Measurements from ENCODE around the gene PCBP3. TPM values are rescaled to one million over a fixed set of nuclear protein-coding genes. Genes with fewer than 3 reads are reported as not detected.

Gene PCBP3
- polyA plus RNA-seq, 1 donor (not counting 4 experiments of a cell fraction or from before 2014, with no cell fraction given) = 0.25 TPM

DNA sequence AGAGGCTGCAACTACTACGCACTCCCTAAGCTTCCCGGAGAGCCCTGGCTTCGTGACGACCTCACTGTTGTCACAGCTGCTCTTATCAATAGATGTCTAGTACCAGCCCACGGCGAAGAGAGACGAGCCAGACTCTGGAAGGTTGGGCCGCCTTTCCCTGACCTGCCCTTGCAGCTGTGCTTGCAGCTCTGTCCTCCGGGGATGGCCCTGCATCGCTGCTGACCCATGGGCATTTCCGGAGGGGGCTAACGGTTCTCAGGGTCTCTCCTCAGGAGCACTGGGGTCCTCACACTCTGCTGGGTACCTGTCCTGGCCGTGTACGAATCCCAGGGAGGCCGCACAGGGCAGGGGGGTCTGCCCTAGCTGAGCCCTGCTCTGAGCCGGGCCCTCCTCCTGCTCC lies 244.3 kb downstream of the PCBP3 start:
- no peaks in the 10 kb centered on the region for H4K20me1 ChIP-seq (ENCODE audit: control insufficient read depth, extremely low read depth, insufficient read depth, low read length)
- no peaks in the 10 kb centered on the region for H3K36me3 ChIP-seq (ENCODE audit: control insufficient read depth in 2 of 2, extremely low read depth in 1 of 2, insufficient read depth in 2 of 2, low read length in 2 of 2)
- no peaks in the 10 kb centered on the region for H3K79me2 ChIP-seq (ENCODE audit: control insufficient read depth, insufficient read depth, low read length)
- H3K9me3 ChIP-seq (ENCODE audit: control insufficient read depth, low read depth, low read length) = no peaks in the 10 kb centered on the region
- H3K9ac ChIP-seq (ENCODE audit: control insufficient read depth, extremely low read depth, insufficient read depth, low read length) = no peak overlapping the region
- H3K9me1 ChIP-seq (ENCODE audit: control insufficient read depth, extremely low read depth, insufficient read depth, low read length) = no peaks in the 10 kb centered on the region
- FAIRE-seq (no peak), DNase-seq (ENCODE audit: low read depth, low spot score) (no peak)
- H3K27ac ChIP-seq (ENCODE audit: control insufficient read depth, insufficient read depth, low read length) = no peak overlapping the region
- H3K4me1 ChIP-seq (ENCODE audit: control insufficient read depth, extremely low read depth, insufficient read depth, low read length) = peaks cover 13% of the 10 kb centered on the region
- H3K4me3 ChIP-seq (ENCODE audit: control insufficient read depth in 2 of 3, extremely low read depth in 1 of 3, insufficient read depth in 2 of 3, low read depth in 1 of 3, low read length in 3 of 3) = no peak overlapping the region
- H3K27me3 ChIP-seq (ENCODE audit: control insufficient read depth, extremely low read depth, insufficient read depth, low read length) = peaks cover 17% of the 10 kb centered on the region
- H2AFZ ChIP-seq (ENCODE audit: control insufficient read depth, low read length) = no peak overlapping the region
- no peak for TF ChIP-seq EZH2 (IDR thresholded peaks at IDR 0.05; ENCODE audit: low read length)
- TF ChIP-seq, protein P1, sequence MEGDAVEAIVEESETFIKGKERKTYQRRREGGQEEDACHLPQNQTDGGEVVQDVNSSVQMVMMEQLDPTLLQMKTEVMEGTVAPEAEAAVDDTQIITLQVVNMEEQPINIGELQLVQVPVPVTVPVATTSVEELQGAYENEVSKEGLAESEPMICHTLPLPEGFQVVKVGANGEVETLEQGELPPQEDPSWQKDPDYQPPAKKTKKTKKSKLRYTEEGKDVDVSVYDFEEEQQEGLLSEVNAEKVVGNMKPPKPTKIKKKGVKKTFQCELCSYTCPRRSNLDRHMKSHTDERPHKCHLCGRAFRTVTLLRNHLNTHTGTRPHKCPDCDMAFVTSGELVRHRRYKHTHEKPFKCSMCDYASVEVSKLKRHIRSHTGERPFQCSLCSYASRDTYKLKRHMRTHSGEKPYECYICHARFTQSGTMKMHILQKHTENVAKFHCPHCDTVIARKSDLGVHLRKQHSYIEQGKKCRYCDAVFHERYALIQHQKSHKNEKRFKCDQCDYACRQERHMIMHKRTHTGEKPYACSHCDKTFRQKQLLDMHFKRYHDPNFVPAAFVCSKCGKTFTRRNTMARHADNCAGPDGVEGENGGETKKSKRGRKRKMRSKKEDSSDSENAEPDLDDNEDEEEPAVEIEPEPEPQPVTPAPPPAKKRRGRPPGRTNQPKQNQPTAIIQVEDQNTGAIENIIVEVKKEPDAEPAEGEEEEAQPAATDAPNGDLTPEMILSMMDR (optimal IDR thresholded peaks at IDR 0.05 in 1 of 3, IDR thresholded peaks at IDR 0.05 in 1 of 3, conservative IDR thresholded peaks at IDR 0.05 in 1 of 3; ENCODE audit: extremely low read depth in 1 of 3, insufficient read depth in 2 of 3, low read length in 3 of 3) = no peak
- no peak overlapping the region for H3K4me2 ChIP-seq (ENCODE audit: control insufficient read depth, extremely low read depth, insufficient read depth, low read depth, low read length)
- dilution Hi-C loops (cut with MboI; ENCODE audit: extremely low pct_ligation_motif_present, low sequenced_read_pairs) = no loop called here

DNA sequence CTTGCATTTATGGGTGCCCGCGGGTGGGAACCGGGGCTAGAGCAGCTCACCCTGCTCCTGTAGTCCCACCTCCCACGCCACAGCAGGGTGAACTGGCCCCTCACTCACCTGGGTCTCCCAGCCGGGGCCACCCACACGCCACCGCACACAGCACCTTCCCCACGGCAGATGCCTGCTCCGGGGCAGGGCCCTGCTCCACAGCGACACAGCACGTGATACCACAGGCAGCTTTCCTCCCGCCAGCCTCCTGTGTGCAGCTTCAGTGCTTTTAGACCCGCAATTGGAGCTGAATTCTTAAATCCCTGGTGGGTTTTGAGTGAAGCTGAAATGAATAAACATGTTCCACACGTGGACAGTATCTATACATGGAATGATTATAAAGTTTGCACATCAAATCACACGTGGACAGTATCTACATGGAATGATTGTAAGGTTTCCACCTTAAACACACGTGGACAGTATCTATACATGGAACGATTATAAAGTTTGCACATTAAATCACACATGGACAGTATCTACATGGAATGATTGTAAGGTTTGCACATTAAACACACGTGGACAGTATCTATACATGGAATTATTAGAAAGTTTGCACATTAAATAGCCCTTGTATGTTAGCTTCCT lies 245.0 kb downstream of the PCBP3 start:
- H3K4me3 ChIP-seq (ENCODE audit: control insufficient read depth in 2 of 3, extremely low read depth in 1 of 3, insufficient read depth in 2 of 3, low read depth in 1 of 3, low read length in 3 of 3) = no peak overlapping the region
- TF ChIP-seq EZH2 (IDR thresholded peaks at IDR 0.05; ENCODE audit: low read length) = no peak
- no peak overlapping the region for H3K9ac ChIP-seq (ENCODE audit: control insufficient read depth, extremely low read depth, insufficient read depth, low read length)
- H3K9me1 ChIP-seq (ENCODE audit: control insufficient read depth, extremely low read depth, insufficient read depth, low read length) = no peaks in the 10 kb centered on the region
- no peaks in the 10 kb centered on the region for H3K36me3 ChIP-seq (ENCODE audit: control insufficient read depth in 2 of 2, extremely low read depth in 1 of 2, insufficient read depth in 2 of 2, low read length in 2 of 2)
- H3K79me2 ChIP-seq (ENCODE audit: control insufficient read depth, insufficient read depth, low read length) = no peaks in the 10 kb centered on the region
- H4K20me1 ChIP-seq (ENCODE audit: control insufficient read depth, extremely low read depth, insufficient read depth, low read length) = no peaks in the 10 kb centered on the region
- no peak overlapping the region for H2AFZ ChIP-seq (ENCODE audit: control insufficient read depth, low read length)
- DNase-seq (ENCODE audit: low read depth, low spot score) = no peak
- dilution Hi-C loops (cut with MboI; ENCODE audit: extremely low pct_ligation_motif_present, low sequenced_read_pairs) = no loop called here
- peaks cover 13% of the 10 kb centered on the region for H3K4me1 ChIP-seq (ENCODE audit: control insufficient read depth, extremely low read depth, insufficient read depth, low read length)
- no peaks in the 10 kb centered on the region for H3K9me3 ChIP-seq (ENCODE audit: control insufficient read depth, low read depth, low read length)
- no peak for FAIRE-seq
- H3K4me2 ChIP-seq (ENCODE audit: control insufficient read depth, extremely low read depth, insufficient read depth, low read depth, low read length) = no peak overlapping the region
- peaks cover 17% of the 10 kb centered on the region for H3K27me3 ChIP-seq (ENCODE audit: control insufficient read depth, extremely low read depth, insufficient read depth, low read length)
- H3K27ac ChIP-seq (ENCODE audit: control insufficient read depth, insufficient read depth, low read length) = no peak overlapping the region

DNA sequence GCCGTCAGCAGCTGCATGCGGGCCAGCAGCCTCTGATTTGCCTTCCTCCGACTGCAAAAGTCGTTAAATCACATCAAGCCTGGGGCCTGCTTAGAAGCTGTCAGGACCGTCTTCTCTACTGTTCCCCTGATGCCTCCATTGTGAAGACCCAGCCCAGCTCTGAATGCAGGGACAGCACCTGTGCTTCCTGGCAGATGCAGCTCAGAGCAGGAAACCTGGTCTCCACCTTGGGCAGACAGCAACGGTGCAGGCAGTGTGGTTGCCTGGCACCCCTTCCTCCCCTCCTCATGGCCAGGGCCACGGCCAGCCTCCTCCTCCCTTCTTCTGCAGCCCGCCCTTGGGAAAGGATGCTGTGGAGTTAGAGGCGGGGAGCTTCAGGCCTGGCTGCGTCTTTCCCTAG lies 245.7 kb downstream of the PCBP3 start:
- no peaks in the 10 kb centered on the region for H3K36me3 ChIP-seq (ENCODE audit: control insufficient read depth in 2 of 2, extremely low read depth in 1 of 2, insufficient read depth in 2 of 2, low read length in 2 of 2)
- no peak for FAIRE-seq
- dilution Hi-C loops (cut with MboI; ENCODE audit: extremely low pct_ligation_motif_present, low sequenced_read_pairs) = no loop called here

More for the DNA sequence above, 245.7 kb downstream of the PCBP3 start:
- H3K79me2 ChIP-seq (ENCODE audit: control insufficient read depth, insufficient read depth, low read length) = no peaks in the 10 kb centered on the region
- TF ChIP-seq, protein P1 (optimal IDR thresholded peaks at IDR 0.05 in 1 of 3, IDR thresholded peaks at IDR 0.05 in 1 of 3, conservative IDR thresholded peaks at IDR 0.05 in 1 of 3; ENCODE audit: extremely low read depth in 1 of 3, insufficient read depth in 2 of 3, low read length in 3 of 3) = no peak
- TF ChIP-seq EZH2 (IDR thresholded peaks at IDR 0.05; ENCODE audit: low read length) = no peak
- no peak overlapping the region for H3K9ac ChIP-seq (ENCODE audit: control insufficient read depth, extremely low read depth, insufficient read depth, low read length)
- H3K4me3 ChIP-seq (ENCODE audit: control insufficient read depth in 2 of 3, extremely low read depth in 1 of 3, insufficient read depth in 2 of 3, low read depth in 1 of 3, low read length in 3 of 3) = no peak overlapping the region
- H3K4me2 ChIP-seq (ENCODE audit: control insufficient read depth, extremely low read depth, insufficient read depth, low read depth, low read length) = no peak overlapping the region
- H3K4me1 ChIP-seq (ENCODE audit: control insufficient read depth, extremely low read depth, insufficient read depth, low read length) = peaks cover 13% of the 10 kb centered on the region
- no peak overlapping the region for H3K27ac ChIP-seq (ENCODE audit: control insufficient read depth, insufficient read depth, low read length)
- no peaks in the 10 kb centered on the region for H3K9me1 ChIP-seq (ENCODE audit: control insufficient read depth, extremely low read depth, insufficient read depth, low read length)
- DNase-seq (ENCODE audit: low read depth, low spot score) = no peak
- no peaks in the 10 kb centered on the region for H3K9me3 ChIP-seq (ENCODE audit: control insufficient read depth, low read depth, low read length)
- no peaks in the 10 kb centered on the region for H4K20me1 ChIP-seq (ENCODE audit: control insufficient read depth, extremely low read depth, insufficient read depth, low read length)
- H3K27me3 ChIP-seq (ENCODE audit: control insufficient read depth, extremely low read depth, insufficient read depth, low read length) = peaks cover 17% of the 10 kb centered on the region
- no peak overlapping the region for H2AFZ ChIP-seq (ENCODE audit: control insufficient read depth, low read length)
